Measurements from ENCODE around the gene INCENP. TPM values are rescaled to one million over a fixed set of nuclear protein-coding genes. Genes with fewer than 3 reads are reported as not detected.

Gene INCENP
- total RNA-seq, 2 donors from 2014 or later: 10.3 to 33.7 TPM

- intact Hi-C loops (cut with DNase I): no loop called here
Measured at GRCh38 chr11:62201376-62201775, 77.6 kb downstream of the INCENP start.

More at GRCh38 chr11:62201376-62201775, 77.6 kb downstream of the INCENP start:
- Histone ChIP-seq H3K4me1 (replicated peaks) (no peaks in the 10 kb centered on the region), H3K27ac (no peak overlapping the region), H3K9me3 (no peaks in the 10 kb centered on the region), H3K4me3 (no peak overlapping the region), H3K36me3 (no peaks in the 10 kb centered on the region), H3K27me3 (replicated peaks; ENCODE audit: insufficient read depth) (no peaks in the 10 kb centered on the region)
- 51% methylated on average over 2 of the region's 2 CpGs for WGBS
- TF ChIP-seq POLR2AphosphoS5 (IDR thresholded peaks at IDR 0.05): no peak
- no peak for TF ChIP-seq CTCF (IDR thresholded peaks at IDR 0.05)
- TF ChIP-seq POLR2A (IDR thresholded peaks at IDR 0.05): no peak
- no peak for DNase-seq (ENCODE audit: low spot score)

Other genes with a start within 250 kb of the INCENP start
- 10 to 100 TPM; 18.5 to 74.9 TPM for gene FADS3, start 232.5 kb upstream of the INCENP start, total RNA-seq
- gene RAB3IL1, start 206.4 kb upstream of the INCENP start, total RNA-seq: 10 to 100 TPM in 1 of 2 donors, 1 to 10 TPM in 1; 3.5 to 53.0 TPM
- gene BEST1, start 173.7 kb upstream of the INCENP start, total RNA-seq: 10 to 100 TPM in 1 of 2 donors, 1 to 10 TPM in 1; 1.5 to 18.0 TPM
- gene FTH1, start 156.4 kb upstream of the INCENP start, total RNA-seq: 1,000 to 10,000 TPM; 1,344 to 1,560 TPM
- gene SCGB1D1, start 66.2 kb downstream of the INCENP start, total RNA-seq: not detected
- 10 to 100 TPM in 1 of 2 donors, 1 to 10 TPM in 1; 5.1 to 12.4 TPM for gene SCGB2A1, start 84.7 kb downstream of the INCENP start, total RNA-seq
- 10 to 100 TPM in 1 of 2 donors, not detected in 1; 40.5 TPM for gene SCGB1D2, start 118.2 kb downstream of the INCENP start, total RNA-seq
- not detected for gene SCGB2A2, start 146.1 kb downstream of the INCENP start, total RNA-seq
- gene SCGB1D4, start 175.1 kb downstream of the INCENP start, total RNA-seq: not detected
- gene ASRGL1, start 213.4 kb downstream of the INCENP start, total RNA-seq: 10 to 100 TPM; 27.6 to 93.0 TPM